HFF-Myc (cell line): ENCODE data around the gene BCL2L11.

Experiments
- DNase-seq: peaks from one replicate; pipeline ENCODE4 v3.0.0-alpha.2; 2011; ENCODE audit warnings: low read depth; ENCODE audit errors: extremely low read depth
- H3K4me3 ChIP-seq: replicated peaks from 2 replicates; pipeline ENCODE4 v1.5.1; 2011; ENCODE audit warnings: low read depth, mild to moderate bottlenecking, control low read depth, low read length
- CTCF ChIP-seq: IDR thresholded peaks from 2 replicates; pipeline ENCODE4 v1.5.1; 2012; ENCODE audit warnings: mild to moderate bottlenecking, low read depth, low read length, control low read depth; ENCODE audit errors: missing control alignments

BCL2L11 gene

GRCh38 chr2:111123751-111124150 lies 3.0 kb downstream of the BCL2L11 start:
- DNase-seq: no peak
- H3K4me3 ChIP-seq: peak overlapping the region; percentile 78; the same call in 1 of the 2 replicates
- no peak for TF ChIP-seq CTCF

- no peak for DNase-seq
- no peak overlapping the region for H3K4me3 ChIP-seq
- no peak for TF ChIP-seq CTCF
Observed at GRCh38 chr2:111126581-111126980, 5.9 kb downstream of the BCL2L11 start.

GRCh38 chr2:111127351-111127750 lies 6.6 kb downstream of the BCL2L11 start:
- DNase-seq: no peak
- TF ChIP-seq CTCF: no peak
- no peak overlapping the region for H3K4me3 ChIP-seq

- DNase-seq: no peak
- TF ChIP-seq CTCF: no peak
- H3K4me3 ChIP-seq: no peak overlapping the region
Observed at GRCh38 chr2:111128096-111128495, 7.4 kb downstream of the BCL2L11 start.

- TF ChIP-seq CTCF: no peak
- no peak for DNase-seq
- H3K4me3 ChIP-seq: no peak overlapping the region
Observed at GRCh38 chr2:111133603-111134002, 12.9 kb downstream of the BCL2L11 start.

- DNase-seq: no peak
- H3K4me3 ChIP-seq: no peak overlapping the region
- no peak for TF ChIP-seq CTCF
Observed at GRCh38 chr2:111134055-111134454, 13.3 kb downstream of the BCL2L11 start.

- DNase-seq: no peak
- no peak for TF ChIP-seq CTCF
- no peak overlapping the region for H3K4me3 ChIP-seq
Observed at GRCh38 chr2:111135237-111135909, 14.7 kb downstream of the BCL2L11 start.
